Measurements from ENCODE around the gene TSPAN14. TPM values are rescaled to one million over a fixed set of nuclear protein-coding genes. Genes with fewer than 3 reads are reported as not detected.
A peak's percentile ranks its signal among the peaks of the same experiment; 100 is the strongest.

Gene TSPAN14
- total RNA-seq, 2 donors from 2014 or later = 85.6 TPM

- ATAC-seq (no peak), DNase-seq (no peak)
- intact Hi-C loops (cut with DNase I, micrococcal nuclease) = no loop called here
Measured at GRCh38 chr10:80512031-80512526, 58.0 kb downstream of the TSPAN14 start.

GRCh38 chr10:80513106-80513505 is 59.0 kb downstream of the TSPAN14 start:
- ATAC-seq (no peak), DNase-seq (no peak)
- intact Hi-C loops (cut with DNase I, micrococcal nuclease) = no loop called here

GRCh38 chr10:80515511-80515910 is 61.4 kb downstream of the TSPAN14 start:
- ATAC-seq = no peak
- intact Hi-C loops (cut with DNase I, micrococcal nuclease) = no loop called here
- no peak for DNase-seq

- DNase-seq = no peak
- intact Hi-C loops (cut with DNase I, micrococcal nuclease) = no loop called here
- no peak for ATAC-seq
Measured at GRCh38 chr10:80515941-80516340, 61.8 kb downstream of the TSPAN14 start.

- ATAC-seq (no peak), DNase-seq (no peak)
- intact Hi-C loops (cut with DNase I, micrococcal nuclease) = no loop called here
Measured at GRCh38 chr10:80516506-80517075, 62.5 kb downstream of the TSPAN14 start.

GRCh38 chr10:80517416-80518142 is 63.5 kb downstream of the TSPAN14 start:
- intact Hi-C loops (cut with DNase I, micrococcal nuclease) = no loop called here
- ATAC-seq (no peak), DNase-seq (peak in 1 of 2 donors; percentile 22)

GRCh38 chr10:80518143-80518806 is 64.2 kb downstream of the TSPAN14 start:
- intact Hi-C loops (cut with DNase I, micrococcal nuclease) = no loop called here
- ATAC-seq (no peak), DNase-seq (peak in 1 of 2 donors; percentile 20)

GRCh38 chr10:80518807-80519360 is 64.8 kb downstream of the TSPAN14 start:
- intact Hi-C loops (cut with DNase I, micrococcal nuclease) = no loop called here
- ATAC-seq (no peak), DNase-seq (peak in 1 of 2 donors; percentile 12)

- ATAC-seq (no peak), DNase-seq (peak in 1 of 2 donors; percentile 19)
- intact Hi-C loops (cut with DNase I, micrococcal nuclease) = no loop called here
Measured at GRCh38 chr10:80519936-80520650, 66.0 kb downstream of the TSPAN14 start.

GRCh38 chr10:80520661-80521470 is 66.8 kb downstream of the TSPAN14 start:
- peak in 1 of 2 donors; percentile 16 for DNase-seq
- ATAC-seq = no peak
- intact Hi-C loops (cut with DNase I, micrococcal nuclease) = no loop called here

- ATAC-seq (peak; percentile 18), DNase-seq (no peak)
- intact Hi-C loops (cut with DNase I, micrococcal nuclease) = no loop called here
Measured at GRCh38 chr10:80522756-80523363, 68.8 kb downstream of the TSPAN14 start.

GRCh38 chr10:80523773-80524172 is 69.7 kb downstream of the TSPAN14 start:
- intact Hi-C loops (cut with DNase I, micrococcal nuclease) = no loop called here
- DNase-seq (no peak), ATAC-seq (peak; percentile 9)

- DNase-seq = no peak
- ATAC-seq = peak; percentile 20
- intact Hi-C loops (cut with DNase I, micrococcal nuclease) = no loop called here
Measured at GRCh38 chr10:80524190-80524909, 70.2 kb downstream of the TSPAN14 start.

GRCh38 chr10:80526218-80526617 is 72.1 kb downstream of the TSPAN14 start:
- intact Hi-C loops (cut with DNase I, micrococcal nuclease) = no loop called here
- DNase-seq (no peak), ATAC-seq (no peak)

- ATAC-seq (no peak), DNase-seq (no peak)
- intact Hi-C loops (cut with DNase I, micrococcal nuclease) = no loop called here
Measured at GRCh38 chr10:80526742-80527141, 72.6 kb downstream of the TSPAN14 start.

GRCh38 chr10:80528185-80528700 is 74.1 kb downstream of the TSPAN14 start:
- intact Hi-C loops (cut with DNase I, micrococcal nuclease) = no loop called here
- DNase-seq = no peak
- no peak for ATAC-seq

GRCh38 chr10:80528901-80529300 is 74.8 kb downstream of the TSPAN14 start:
- intact Hi-C loops (cut with DNase I, micrococcal nuclease) = no loop called here
- ATAC-seq (no peak), DNase-seq (no peak)
